GM12891 (cell line): Measurements from ENCODE around the gene SCML1.

Experiments
- DNase-seq: peaks from one replicate; pipeline ENCODE4 v3.0.0; 2011; ENCODE audit warnings: low spot score; ENCODE audit not compliant: insufficient read length
- FAIRE-seq: peaks from 2 replicates; lab custom pipeline; 2011; peaks lifted over from hg19 to GRCh38; lab: Jason Lieb, UNC
- PAX5 ChIP-seq: IDR thresholded peaks from 2 replicates; pipeline ENCODE4 v1.6.1; 2011; ENCODE audit warnings: low read length, moderate library complexity, mild to moderate bottlenecking; ENCODE audit not compliant: insufficient read depth, severe bottlenecking
- POLR2A ChIP-seq: IDR thresholded peaks from 2 replicates; pipeline ENCODE4 v1.6.1; 2011; ENCODE audit warnings: low read depth, low read length, control low read depth
- POLR2AphosphoS5 ChIP-seq: IDR thresholded peaks from 2 replicates; pipeline ENCODE4 v1.6.1; 2011; ENCODE audit warnings: low read depth, low read length, control low read depth
- POU2F2 ChIP-seq: IDR thresholded peaks from 2 replicates; pipeline ENCODE4 v1.6.1; 2011; ENCODE audit warnings: low read depth, mild to moderate bottlenecking, control low read depth, low read length, moderate library complexity
- SPI1 ChIP-seq: IDR thresholded peaks from 2 replicates; pipeline ENCODE4 v1.6.1; 2011; ENCODE audit warnings: low read depth, low read length, control low read depth
- TAF1 ChIP-seq: IDR thresholded peaks from 2 replicates; pipeline ENCODE4 v1.6.1; 2011; ENCODE audit warnings: low read depth, low read length, control low read depth

SCML1 gene

GRCh38 chrX:17787557-17787956, 50.3 kb downstream of the SCML1 start:
- no peak for TF ChIP-seq SPI1
- TF ChIP-seq POU2F2 = no peak
- TF ChIP-seq POLR2AphosphoS5 = no peak
- no peak for TF ChIP-seq POLR2A
- TF ChIP-seq PAX5 = no peak
- TF ChIP-seq TAF1 = no peak
- DNase-seq (no peak), FAIRE-seq (no peak)

- FAIRE-seq = no peak
These were observed 51.1 kb downstream of the SCML1 start for GRCh38 chrX:17788439-17788838.

DNA sequence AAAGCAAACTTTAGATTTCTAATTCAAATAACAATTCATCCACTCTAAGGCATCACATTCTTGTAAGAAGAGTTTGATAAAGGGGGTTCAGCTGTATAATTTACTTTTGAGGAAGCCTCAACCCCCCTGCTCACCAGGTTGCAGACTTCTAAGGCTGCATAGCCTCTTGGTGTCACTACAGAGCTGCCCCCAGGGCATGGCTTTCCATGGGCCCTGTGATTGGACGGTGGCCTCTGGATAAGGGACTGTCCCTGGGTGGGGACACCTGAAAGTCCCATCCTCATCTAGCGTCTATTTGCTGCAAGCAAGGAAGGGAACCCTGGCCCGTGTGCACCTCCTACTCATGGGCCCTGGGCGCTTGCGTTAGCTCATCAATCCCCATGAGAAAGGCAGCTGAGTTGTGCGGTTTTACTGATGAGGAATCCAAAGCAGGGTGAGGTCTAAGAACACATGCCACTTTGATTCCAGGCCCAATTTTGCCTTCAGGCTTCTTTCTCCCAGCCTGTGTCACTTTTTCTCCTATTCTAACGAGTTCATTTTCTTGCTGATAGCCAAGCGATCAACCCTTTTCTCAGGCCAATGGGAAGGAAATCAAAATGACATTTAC, 51.8 kb downstream of the SCML1 start:
- TF ChIP-seq TAF1 (no peak), POLR2AphosphoS5 (no peak), POU2F2 (no peak), PAX5 (no peak), POLR2A (no peak), SPI1 (no peak)
- FAIRE-seq (no peak), DNase-seq (no peak)

More at GRCh38 chrX:17788439-17788838, 51.1 kb downstream of the SCML1 start:
- TF ChIP-seq POLR2A (no peak), SPI1 (no peak), TAF1 (no peak), PAX5 (no peak), POU2F2 (no peak), POLR2AphosphoS5 (no peak)
- DNase-seq = peak; percentile 33

GRCh38 chrX:17792826-17793225, 55.5 kb downstream of the SCML1 start:
- DNase-seq (no peak), FAIRE-seq (no peak)
- TF ChIP-seq POLR2AphosphoS5 (no peak), PAX5 (no peak), POLR2A (no peak), SPI1 (no peak), POU2F2 (no peak), TAF1 (no peak)

DNA sequence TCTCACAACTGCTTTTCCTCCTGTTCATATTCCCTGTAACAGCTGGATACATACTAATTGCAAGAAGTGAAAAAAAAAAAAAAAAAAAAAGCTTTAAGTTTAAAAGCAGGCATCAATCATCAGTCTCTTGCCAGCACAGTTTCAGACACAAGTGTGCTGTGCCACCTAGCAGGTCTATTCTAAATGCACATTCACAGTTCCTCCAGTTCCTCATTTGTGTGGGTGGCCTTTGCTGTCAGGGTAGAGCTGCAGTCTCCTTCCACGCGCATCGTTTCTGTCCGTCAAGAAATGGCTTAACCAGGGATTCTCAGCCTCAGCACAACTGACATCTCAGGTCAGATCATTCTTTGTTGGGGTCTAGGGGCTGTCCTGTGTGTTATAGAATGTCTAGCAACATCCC, 61.6 kb downstream of the SCML1 start:
- DNase-seq (no peak), FAIRE-seq (no peak)
- TF ChIP-seq POU2F2 = no peak
- TF ChIP-seq PAX5 = no peak
- no peak for TF ChIP-seq POLR2A
- TF ChIP-seq SPI1 = no peak
- TF ChIP-seq POLR2AphosphoS5 = no peak
- TF ChIP-seq TAF1 = no peak

DNA sequence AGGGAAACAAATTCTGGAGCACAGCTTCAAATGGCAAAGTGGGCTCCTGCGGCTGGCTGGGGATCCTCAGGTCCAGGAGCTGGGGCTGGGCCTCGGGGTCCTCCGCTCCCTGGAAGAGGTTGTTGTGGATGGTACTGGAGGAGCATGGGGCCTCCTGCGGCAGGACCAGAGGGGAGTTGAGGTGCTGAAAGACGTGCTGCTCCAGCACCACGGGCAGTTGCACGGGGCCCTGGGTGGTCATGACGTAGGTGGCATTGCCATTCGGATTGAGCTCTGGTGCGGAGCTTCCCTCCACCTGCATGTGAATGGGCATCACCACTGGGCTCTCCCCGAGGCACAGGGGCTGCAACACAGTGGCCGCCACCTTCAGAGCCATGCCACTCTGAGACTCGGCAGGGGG, 64.1 kb downstream of the SCML1 start:
- FAIRE-seq (no peak), DNase-seq (no peak)
- TF ChIP-seq POLR2A = no peak
- TF ChIP-seq POLR2AphosphoS5 = no peak
- no peak for TF ChIP-seq POU2F2
- TF ChIP-seq TAF1 = no peak
- TF ChIP-seq PAX5 = no peak
- TF ChIP-seq SPI1 = no peak

DNA sequence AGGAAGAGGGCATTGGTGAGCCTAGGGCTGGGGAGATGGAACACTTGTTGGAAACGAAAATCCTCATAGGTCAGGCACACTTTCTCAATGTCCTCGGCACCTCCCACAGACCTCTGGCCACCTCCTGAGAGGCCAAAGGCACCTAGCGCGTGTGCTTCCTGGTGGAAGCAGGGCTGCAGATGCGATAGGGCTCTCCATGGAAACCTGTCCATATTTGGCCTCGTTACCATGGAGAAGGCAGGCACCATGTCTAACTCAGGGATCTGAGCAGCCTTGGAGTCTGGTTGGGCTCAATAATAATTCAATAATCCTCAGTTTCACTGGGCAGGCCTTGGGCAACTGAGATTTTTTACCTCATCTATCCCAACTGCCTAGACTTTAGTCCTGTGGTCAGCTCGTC, 65.5 kb downstream of the SCML1 start:
- TF ChIP-seq POLR2A (no peak), POLR2AphosphoS5 (no peak), SPI1 (no peak), POU2F2 (no peak), TAF1 (no peak), PAX5 (no peak)
- FAIRE-seq (no peak), DNase-seq (no peak)

- no peak for DNase-seq
- FAIRE-seq = no peak
- TF ChIP-seq POU2F2 (no peak), POLR2AphosphoS5 (no peak), SPI1 (no peak), TAF1 (no peak), PAX5 (no peak), POLR2A (no peak)
These were observed 66.2 kb downstream of the SCML1 start for GRCh38 chrX:17803449-17803848.
